Rectal smooth muscle tissue (tissue), 1 donor: ENCODE results near the gene RBM24.
A peak's percentile ranks its signal among the peaks of the same experiment; 100 is the strongest.

Experiments
- H3K27ac ChIP-seq: one replicate; pipeline ENCODE4 v1.7.0; 2013; ENCODE audit warnings: low read depth, low read length, inconsistent platforms
- H3K27me3 ChIP-seq: one replicate; pipeline ENCODE4 v1.7.0; 2013; ENCODE audit warnings: low read length; ENCODE audit not compliant: control insufficient read depth, insufficient read depth
- H3K36me3 ChIP-seq: one replicate; pipeline ENCODE4 v1.7.0; 2013; ENCODE audit warnings: low read length; ENCODE audit not compliant: control insufficient read depth, insufficient read depth
- H3K4me1 ChIP-seq: one replicate; pipeline ENCODE4 v1.7.0; 2013; ENCODE audit warnings: low read length; ENCODE audit not compliant: control insufficient read depth, insufficient read depth
- H3K4me3 ChIP-seq: one replicate; pipeline ENCODE4 v1.7.0; 2013; ENCODE audit warnings: low read length
- H3K9ac ChIP-seq: one replicate; pipeline ENCODE4 v1.7.0; 2013; ENCODE audit warnings: low read length

The RBM24 gene

DNA sequence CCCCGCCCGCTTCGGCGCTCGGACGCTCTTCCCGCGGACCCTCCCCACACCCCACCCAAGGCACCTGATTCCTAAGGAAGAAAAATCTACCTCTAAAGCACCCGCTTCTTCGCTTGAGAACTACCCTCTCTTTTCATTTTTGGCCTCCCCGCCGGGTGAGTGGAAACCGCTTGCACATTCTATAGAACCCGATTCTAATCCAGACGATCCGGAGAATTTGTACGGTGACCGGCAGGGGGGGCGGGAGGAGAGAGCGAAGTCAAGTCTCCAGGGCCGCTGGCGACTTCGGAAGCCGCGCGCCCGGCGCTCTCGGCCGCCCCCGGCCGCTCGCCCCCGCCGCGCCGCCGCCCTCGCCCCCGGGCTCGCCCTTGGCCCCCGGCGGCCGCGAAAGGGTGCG lies at the start of gene RBM24:
TSS of gene RBM24 (plus strand) at position 262 of the 397 bp plus-strand sequence. CDS start 221 bp downstream, outside the sequence.
- Histone ChIP-seq H3K36me3 (no peaks in the 10 kb centered on the region), H3K9ac (peak within 1 kb of the TSS; percentile 46)

DNA sequence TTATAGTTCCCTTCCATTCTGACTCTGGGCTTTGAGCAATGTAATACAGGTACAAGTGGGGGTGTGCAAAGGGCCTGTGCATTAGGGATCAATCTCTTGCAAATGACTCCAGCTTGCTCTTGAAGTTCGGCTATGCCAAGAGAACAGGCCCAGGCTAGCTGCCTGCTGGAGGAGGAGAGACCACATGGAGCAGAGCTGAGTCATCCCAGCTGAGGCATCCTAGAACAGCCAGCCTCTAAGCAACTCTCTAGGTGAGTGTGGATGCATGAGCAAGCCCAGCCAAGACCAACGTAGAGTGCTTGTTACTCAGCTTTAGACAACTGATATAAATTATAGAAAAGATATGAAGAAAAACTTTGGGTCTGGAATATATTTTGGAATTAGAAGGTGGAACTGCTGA lies 47.6 kb upstream of the RBM24 start:
- H3K27ac ChIP-seq: no peak overlapping the region
- no peaks in the 10 kb centered on the region for H3K4me1 ChIP-seq
- no peaks in the 10 kb centered on the region for H3K27me3 ChIP-seq
- no peak overlapping the region for H3K4me3 ChIP-seq
- H3K9ac ChIP-seq: no peak overlapping the region
- H3K36me3 ChIP-seq: no peaks in the 10 kb centered on the region

More for the DNA sequence above, at the start of gene RBM24:
- H3K4me3 ChIP-seq: peak within 1 kb of the TSS; percentile 78
- H3K4me1 ChIP-seq: peaks cover 23% of the 10 kb centered on the region
- peak within 1 kb of the TSS; percentile 92 for H3K27ac ChIP-seq
- H3K27me3 ChIP-seq: no peaks in the 10 kb centered on the region

DNA sequence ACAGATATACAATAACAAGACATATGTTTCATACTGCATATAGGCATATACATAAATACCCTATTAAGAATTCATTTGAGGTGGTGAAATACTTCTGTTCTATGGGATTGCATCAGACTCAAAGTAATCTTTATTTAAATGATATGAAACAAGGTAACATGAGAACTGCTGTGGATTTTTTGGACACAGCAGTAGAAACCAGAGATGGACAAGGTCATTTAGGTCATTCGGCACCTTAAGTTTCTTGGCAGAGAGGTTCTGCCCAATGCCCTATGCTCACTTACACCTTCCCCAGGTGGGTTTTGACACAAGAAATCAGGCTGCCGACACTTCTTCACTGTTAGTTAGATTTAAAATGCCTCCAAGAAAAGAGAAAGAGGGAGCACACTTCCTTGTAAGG lies 43.9 kb upstream of the RBM24 start:
- Histone ChIP-seq H3K4me1 (no peaks in the 10 kb centered on the region), H3K36me3 (no peaks in the 10 kb centered on the region), H3K27me3 (no peaks in the 10 kb centered on the region), H3K4me3 (no peak overlapping the region), H3K9ac (no peak overlapping the region), H3K27ac (no peak overlapping the region)

DNA sequence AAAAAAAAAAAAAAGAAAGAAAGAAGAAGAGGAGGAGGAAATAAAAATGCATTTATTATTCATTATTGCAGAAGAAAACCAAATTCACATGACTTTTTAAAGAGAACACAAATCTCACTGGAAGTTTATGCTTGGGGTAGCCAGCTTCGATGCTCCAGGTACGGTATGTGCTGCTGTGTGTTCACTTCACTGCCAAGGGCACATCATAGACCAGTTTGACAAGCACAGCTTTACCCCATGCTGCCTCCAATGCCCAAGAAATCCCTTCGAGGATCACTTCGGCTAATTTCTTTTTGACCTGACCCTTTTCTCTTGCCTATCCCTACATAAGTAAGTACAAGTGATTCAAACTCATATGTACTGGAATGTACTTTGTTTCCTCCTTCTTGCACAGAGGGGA lies 41.9 kb upstream of the RBM24 start:
- Histone ChIP-seq H3K27me3 (no peaks in the 10 kb centered on the region), H3K9ac (no peak overlapping the region), H3K4me1 (no peaks in the 10 kb centered on the region), H3K27ac (no peak overlapping the region), H3K36me3 (no peaks in the 10 kb centered on the region), H3K4me3 (no peak overlapping the region)

DNA sequence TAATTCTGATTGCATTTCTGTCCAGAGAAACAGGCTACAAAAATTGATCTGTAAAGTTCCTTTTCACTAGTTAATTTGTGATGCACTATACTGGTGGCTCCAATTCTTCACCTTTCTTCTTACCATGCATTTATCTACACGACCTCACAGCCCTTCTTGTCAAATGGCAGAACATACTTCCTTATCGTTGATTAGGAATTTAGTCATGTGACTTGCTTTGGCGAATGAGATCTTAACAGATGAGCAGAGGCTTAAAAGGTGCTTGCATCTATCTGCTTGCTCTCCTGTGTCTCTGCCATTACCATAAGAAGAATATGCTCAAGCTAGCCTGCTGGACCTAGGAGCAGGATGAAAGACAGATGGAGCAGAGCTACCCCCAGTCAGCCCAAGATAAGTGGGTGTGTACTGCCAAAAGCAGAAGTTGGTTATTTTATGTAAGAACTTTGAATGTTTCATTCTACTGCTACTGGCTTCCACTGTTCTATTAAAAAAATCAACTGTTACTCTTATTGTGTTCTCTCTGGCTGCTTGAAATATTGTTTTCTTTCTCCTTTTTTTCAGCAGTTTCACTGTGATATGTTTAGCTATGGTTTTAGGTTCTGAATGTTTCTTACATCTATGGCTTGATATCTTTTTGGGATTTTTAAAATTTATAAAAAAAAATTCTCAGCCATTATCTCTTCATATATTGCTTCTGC lies 40.2 kb upstream of the RBM24 start:
- Histone ChIP-seq H3K36me3 (no peaks in the 10 kb centered on the region), H3K4me1 (no peaks in the 10 kb centered on the region), H3K4me3 (no peak overlapping the region), H3K27ac (no peak overlapping the region), H3K9ac (no peak overlapping the region), H3K27me3 (no peaks in the 10 kb centered on the region)

DNA sequence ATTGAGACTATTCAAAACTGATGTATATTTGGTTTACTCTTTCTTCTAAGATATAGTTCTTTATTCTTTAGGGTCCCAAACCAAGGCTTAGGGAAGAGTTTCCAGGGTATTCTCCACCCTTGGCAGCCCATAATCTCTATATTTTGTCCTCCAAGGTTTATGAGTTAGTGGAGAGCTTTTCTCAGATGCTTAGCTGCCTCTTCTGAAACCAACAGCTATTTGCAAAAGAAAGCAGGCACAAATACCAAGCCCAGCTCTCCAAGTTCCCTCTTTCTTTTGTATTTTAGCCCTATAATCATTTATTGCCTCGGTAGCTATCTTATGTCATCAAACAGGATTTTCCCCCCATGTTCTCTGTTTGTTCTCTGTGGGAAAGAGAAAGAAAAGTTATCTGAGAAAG lies 39.1 kb upstream of the RBM24 start:
- H3K36me3 ChIP-seq: no peaks in the 10 kb centered on the region
- no peak overlapping the region for H3K4me3 ChIP-seq
- no peak overlapping the region for H3K9ac ChIP-seq
- H3K4me1 ChIP-seq: no peaks in the 10 kb centered on the region
- H3K27ac ChIP-seq: no peak overlapping the region
- no peaks in the 10 kb centered on the region for H3K27me3 ChIP-seq

DNA sequence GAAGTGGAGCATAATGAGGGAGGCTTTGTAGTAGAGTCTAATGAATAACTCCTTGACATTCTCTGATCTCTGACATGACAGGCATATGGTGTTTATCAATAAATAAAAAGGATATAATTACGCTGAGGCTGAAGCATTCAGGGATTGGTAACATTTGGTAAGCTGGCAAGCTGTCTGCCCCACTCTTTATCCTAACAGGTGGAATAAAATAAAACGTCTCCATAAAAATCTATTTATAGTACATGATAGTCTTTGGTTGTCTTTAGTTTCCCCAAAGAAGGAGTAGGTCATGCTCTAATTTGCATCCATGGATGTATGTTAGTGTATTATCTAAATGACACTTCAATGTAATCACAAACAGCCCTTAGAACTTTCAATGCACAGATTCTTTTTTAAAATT lies 30.9 kb upstream of the RBM24 start:
- Histone ChIP-seq H3K4me3 (no peak overlapping the region), H3K4me1 (no peaks in the 10 kb centered on the region), H3K27ac (no peak overlapping the region), H3K9ac (no peak overlapping the region), H3K27me3 (no peaks in the 10 kb centered on the region), H3K36me3 (no peaks in the 10 kb centered on the region)

DNA sequence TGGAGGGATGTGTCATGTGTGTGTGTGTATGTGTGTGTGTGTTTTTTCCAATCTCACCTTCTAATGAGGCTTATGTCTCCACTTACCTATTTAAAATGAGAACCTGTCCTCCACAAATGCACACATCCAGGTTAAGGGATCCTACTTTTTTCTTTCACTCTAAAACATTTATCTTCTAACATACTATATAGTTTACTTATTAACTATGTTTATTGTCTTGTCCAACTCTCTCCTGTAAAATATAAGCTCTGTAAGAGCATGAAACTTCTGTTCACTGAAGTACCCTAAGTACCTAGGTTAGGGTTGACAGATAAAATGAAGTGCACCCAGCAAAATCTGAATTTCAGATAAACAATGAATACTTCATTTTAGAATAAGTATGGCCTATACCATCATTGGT lies 29.2 kb upstream of the RBM24 start:
- Histone ChIP-seq H3K27ac (no peak overlapping the region), H3K9ac (no peak overlapping the region), H3K36me3 (no peaks in the 10 kb centered on the region), H3K4me1 (no peaks in the 10 kb centered on the region), H3K4me3 (no peak overlapping the region), H3K27me3 (no peaks in the 10 kb centered on the region)

DNA sequence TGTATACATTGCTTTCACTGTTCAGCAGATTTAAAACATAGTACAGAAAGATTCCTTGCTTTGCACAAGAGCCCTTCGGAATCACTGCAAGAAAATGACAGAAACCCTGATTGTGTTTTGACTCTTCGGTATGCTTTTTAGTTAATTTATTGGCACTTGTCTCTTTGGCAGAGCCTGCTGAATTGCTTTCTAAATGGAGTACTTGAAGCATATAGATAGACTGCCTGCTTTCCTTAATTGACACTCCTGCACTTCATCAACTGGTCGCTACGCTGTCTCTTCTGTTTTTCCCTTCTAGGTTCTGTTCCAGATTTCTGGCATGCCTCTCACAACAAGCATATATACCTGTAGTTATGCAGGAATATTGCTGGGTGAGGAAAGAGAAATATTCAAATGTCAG lies 22.4 kb upstream of the RBM24 start:
- Histone ChIP-seq H3K27me3 (no peaks in the 10 kb centered on the region), H3K9ac (no peak overlapping the region), H3K27ac (no peak overlapping the region), H3K36me3 (no peaks in the 10 kb centered on the region), H3K4me1 (peaks cover 7% of the 10 kb centered on the region), H3K4me3 (no peak overlapping the region)

DNA sequence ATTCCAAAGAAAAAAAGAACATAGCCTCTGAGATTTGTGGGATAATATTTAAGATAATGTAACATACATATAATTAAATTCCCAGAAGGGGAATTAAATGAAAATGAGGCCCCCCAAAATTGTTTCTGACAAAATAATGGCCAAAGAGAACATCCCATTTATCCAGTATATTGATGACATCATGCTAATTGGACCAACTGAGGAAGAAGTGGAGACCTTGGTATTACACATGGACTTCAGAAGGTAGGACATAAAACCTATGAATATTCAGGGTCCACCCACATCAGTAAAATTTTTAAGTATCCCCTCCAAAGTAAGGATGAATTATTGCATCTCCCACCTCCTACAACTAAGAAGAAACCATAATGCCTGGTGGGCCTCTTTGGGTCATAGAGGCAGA lies 15.6 kb upstream of the RBM24 start:
- Histone ChIP-seq H3K4me1 (no peaks in the 10 kb centered on the region), H3K27ac (no peak overlapping the region), H3K9ac (no peak overlapping the region), H3K36me3 (no peaks in the 10 kb centered on the region), H3K27me3 (no peaks in the 10 kb centered on the region), H3K4me3 (no peak overlapping the region)

DNA sequence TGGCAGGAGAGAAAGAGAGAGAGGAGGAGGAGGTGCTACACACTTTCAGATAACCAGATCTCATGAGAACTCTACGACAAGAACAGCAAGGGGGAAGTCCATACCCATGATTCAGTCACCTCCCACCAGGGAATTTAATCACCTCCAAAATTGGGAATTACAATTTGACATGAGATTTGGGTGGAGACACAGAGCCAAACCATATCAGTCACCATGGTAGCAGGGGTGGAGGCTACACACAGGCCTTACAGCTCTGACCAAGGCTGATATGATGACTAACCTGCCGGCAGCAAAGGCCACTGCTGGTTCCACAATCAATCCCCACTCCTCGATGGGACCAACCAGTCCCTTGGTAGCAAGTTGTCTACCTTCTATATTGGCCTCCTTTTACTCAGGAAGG lies 13.6 kb upstream of the RBM24 start:
- Histone ChIP-seq H3K4me1 (no peaks in the 10 kb centered on the region), H3K36me3 (no peaks in the 10 kb centered on the region), H3K4me3 (no peak overlapping the region), H3K27ac (no peak overlapping the region), H3K27me3 (no peaks in the 10 kb centered on the region), H3K9ac (no peak overlapping the region)

DNA sequence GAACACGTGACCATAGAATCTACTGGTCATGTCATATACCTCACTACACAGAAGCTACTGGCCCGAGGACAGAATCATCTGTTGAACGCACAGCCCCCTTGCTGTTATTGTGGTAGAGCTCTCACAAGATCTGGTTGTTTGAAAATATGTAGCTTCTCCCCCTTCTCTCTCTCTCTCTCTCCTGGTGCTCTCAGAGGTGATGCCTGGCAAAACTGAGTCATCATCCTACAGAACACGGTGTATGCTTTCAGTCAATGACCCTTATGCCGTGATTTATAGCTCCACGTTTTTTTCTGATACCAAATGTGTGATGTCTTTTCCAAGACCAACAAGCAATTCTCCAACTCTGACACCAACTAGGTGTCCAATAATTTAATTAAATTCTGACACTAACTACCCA lies 13.0 kb upstream of the RBM24 start:
- H3K27ac ChIP-seq: no peak overlapping the region

DNA sequence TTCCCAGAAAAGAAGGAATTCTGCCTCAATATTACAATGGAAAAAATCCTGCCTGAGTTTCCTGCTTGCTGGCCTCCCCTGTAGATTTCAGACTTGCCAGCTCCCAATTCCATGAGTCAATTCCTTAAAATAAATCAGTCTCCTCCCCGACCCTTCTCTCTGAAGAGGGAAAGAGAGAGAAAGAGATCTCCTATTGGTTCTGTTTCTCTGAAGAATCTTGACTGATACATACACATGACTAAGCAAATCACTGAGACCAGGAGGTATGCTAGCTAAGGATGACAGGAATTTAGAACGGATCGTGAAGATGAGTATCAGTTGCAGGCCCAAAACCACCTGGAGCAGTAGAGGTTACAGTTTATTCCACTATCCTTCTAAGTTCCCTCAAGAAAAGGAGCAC lies 11.3 kb upstream of the RBM24 start:
- no peak overlapping the region for H3K4me3 ChIP-seq
- no peaks in the 10 kb centered on the region for H3K4me1 ChIP-seq
- no peak overlapping the region for H3K27ac ChIP-seq
- H3K36me3 ChIP-seq: no peaks in the 10 kb centered on the region
- H3K27me3 ChIP-seq: no peaks in the 10 kb centered on the region
- H3K9ac ChIP-seq: no peak overlapping the region

More for the DNA sequence above, 13.0 kb upstream of the RBM24 start:
- Histone ChIP-seq H3K4me1 (no peaks in the 10 kb centered on the region), H3K36me3 (no peaks in the 10 kb centered on the region), H3K4me3 (no peak overlapping the region), H3K9ac (no peak overlapping the region), H3K27me3 (no peaks in the 10 kb centered on the region)
